Stimulated activated naive CD8-positive, alpha-beta T cell treated with anti-CD3 and anti-CD28 coated beads, Interleukin-15, Interleukin-2, amounts not matched to agents 100 ng/mL and 50 ng/mL, for 24 hours (primary cell): ENCODE results near the gene STAT4.

ENCODE experiments used
- H3K27ac Mint-ChIP-seq: one replicate; pipeline ENCODE4 v1.8.0; 2021; ENCODE audit warnings: mild to moderate bottlenecking, mixed read lengths
- H3K27me3 Mint-ChIP-seq: one replicate; pipeline ENCODE4 v1.8.0; 2021; ENCODE audit warnings: mixed read lengths
- H3K36me3 Mint-ChIP-seq: one replicate; pipeline ENCODE4 v1.8.0; 2021; ENCODE audit warnings: low read depth, mixed read lengths
- H3K4me1 Mint-ChIP-seq: one replicate; pipeline ENCODE4 v1.8.0; 2021; ENCODE audit warnings: low read depth, mixed read lengths
- H3K4me3 Mint-ChIP-seq: one replicate; pipeline ENCODE4 v1.8.0; 2021; ENCODE audit warnings: mild to moderate bottlenecking, mixed read lengths
- H3K9me3 Mint-ChIP-seq: one replicate; pipeline ENCODE4 v1.8.0; 2021; ENCODE audit warnings: mixed read lengths

Gene STAT4

GRCh38 chr2:191166756-191167445, 16.1 kb upstream of the STAT4 start:
- no peaks in the 10 kb centered on the region for H3K9me3 Mint-ChIP-seq
- no peak overlapping the region for H3K27ac Mint-ChIP-seq
- H3K27me3 Mint-ChIP-seq: no peaks in the 10 kb centered on the region
- H3K4me1 Mint-ChIP-seq: peaks cover 42% of the 10 kb centered on the region
- H3K36me3 Mint-ChIP-seq: no peaks in the 10 kb centered on the region
- H3K4me3 Mint-ChIP-seq: no peak overlapping the region

- Mint-ChIP-seq H3K4me3 (no peak overlapping the region), H3K36me3 (no peaks in the 10 kb centered on the region), H3K27ac (no peak overlapping the region), H3K9me3 (no peaks in the 10 kb centered on the region), H3K4me1 (peaks cover 35% of the 10 kb centered on the region), H3K27me3 (no peaks in the 10 kb centered on the region)
Measured at GRCh38 chr2:191166111-191166755, 15.4 kb upstream of the STAT4 start.

- H3K27ac Mint-ChIP-seq: no peak overlapping the region
- H3K9me3 Mint-ChIP-seq: no peaks in the 10 kb centered on the region
- no peaks in the 10 kb centered on the region for H3K27me3 Mint-ChIP-seq
- peaks cover 29% of the 10 kb centered on the region for H3K4me1 Mint-ChIP-seq
- no peak overlapping the region for H3K4me3 Mint-ChIP-seq
- no peaks in the 10 kb centered on the region for H3K36me3 Mint-ChIP-seq
Measured at GRCh38 chr2:191165176-191165643, 14.4 kb upstream of the STAT4 start.

GRCh38 chr2:191158747-191159146, 8.0 kb upstream of the STAT4 start:
- no peak overlapping the region for H3K27ac Mint-ChIP-seq
- peaks cover 3% of the 10 kb centered on the region for H3K27me3 Mint-ChIP-seq
- no peaks in the 10 kb centered on the region for H3K36me3 Mint-ChIP-seq
- H3K4me1 Mint-ChIP-seq: peaks cover 21% of the 10 kb centered on the region
- no peaks in the 10 kb centered on the region for H3K9me3 Mint-ChIP-seq
- H3K4me3 Mint-ChIP-seq: no peak overlapping the region

GRCh38 chr2:191158193-191158592, 7.4 kb upstream of the STAT4 start:
- Mint-ChIP-seq H3K36me3 (no peaks in the 10 kb centered on the region), H3K4me3 (no peak overlapping the region), H3K27me3 (peaks cover 3% of the 10 kb centered on the region), H3K9me3 (no peaks in the 10 kb centered on the region), H3K4me1 (peaks cover 27% of the 10 kb centered on the region), H3K27ac (no peak overlapping the region)

GRCh38 chr2:191155608-191156071, 4.8 kb upstream of the STAT4 start:
- Mint-ChIP-seq H3K4me1 (peaks cover 49% of the 10 kb centered on the region), H3K4me3 (no peak overlapping the region), H3K36me3 (no peaks in the 10 kb centered on the region), H3K27me3 (peaks cover 3% of the 10 kb centered on the region), H3K27ac (peak overlapping the region; percentile 23), H3K9me3 (no peaks in the 10 kb centered on the region)

- Mint-ChIP-seq H3K27me3 (no peaks in the 10 kb centered on the region), H3K27ac (no peak overlapping the region), H3K4me1 (peaks cover 48% of the 10 kb centered on the region)
Measured at GRCh38 chr2:191153716-191154115, 2.9 kb upstream of the STAT4 start.

GRCh38 chr2:191152482-191153240, 1.9 kb upstream of the STAT4 start:
- Mint-ChIP-seq H3K9me3 (no peaks in the 10 kb centered on the region), H3K27me3 (no peaks in the 10 kb centered on the region), H3K27ac (peak overlapping the region; percentile 84), H3K4me3 (peak overlapping the region; percentile 24), H3K4me1 (peaks cover 59% of the 10 kb centered on the region), H3K36me3 (peaks cover 9% of the 10 kb centered on the region)

More at GRCh38 chr2:191153716-191154115, 2.9 kb upstream of the STAT4 start:
- no peaks in the 10 kb centered on the region for H3K36me3 Mint-ChIP-seq
- no peak overlapping the region for H3K4me3 Mint-ChIP-seq
- no peaks in the 10 kb centered on the region for H3K9me3 Mint-ChIP-seq

- Mint-ChIP-seq H3K27me3 (no peaks in the 10 kb centered on the region), H3K36me3 (peaks cover 22% of the 10 kb centered on the region), H3K27ac (peak overlapping the region; percentile 84), H3K4me3 (peak overlapping the region; percentile 96), H3K9me3 (no peaks in the 10 kb centered on the region), H3K4me1 (peaks cover 70% of the 10 kb centered on the region)
Measured at GRCh38 chr2:191151331-191151730, 537 bp upstream of the STAT4 start.

- peaks cover 75% of the 10 kb centered on the region for H3K4me1 Mint-ChIP-seq
- peak overlapping the region; percentile 84 for H3K27ac Mint-ChIP-seq
- H3K9me3 Mint-ChIP-seq: no peaks in the 10 kb centered on the region
- peak overlapping the region; percentile 96 for H3K4me3 Mint-ChIP-seq
- H3K27me3 Mint-ChIP-seq: no peaks in the 10 kb centered on the region
- H3K36me3 Mint-ChIP-seq: peaks cover 32% of the 10 kb centered on the region
Measured at GRCh38 chr2:191150230-191150599, 579 bp downstream of the STAT4 start.

GRCh38 chr2:191149391-191149790, 1.4 kb downstream of the STAT4 start:
- Mint-ChIP-seq H3K4me3 (peak overlapping the region; percentile 96), H3K4me1 (peaks cover 72% of the 10 kb centered on the region)

GRCh38 chr2:191148791-191149190, 2.0 kb downstream of the STAT4 start:
- H3K27me3 Mint-ChIP-seq: no peaks in the 10 kb centered on the region
- H3K9me3 Mint-ChIP-seq: no peaks in the 10 kb centered on the region
- H3K27ac Mint-ChIP-seq: peak overlapping the region; percentile 84
- H3K36me3 Mint-ChIP-seq: peaks cover 43% of the 10 kb centered on the region
- peaks cover 75% of the 10 kb centered on the region for H3K4me1 Mint-ChIP-seq
- peak overlapping the region; percentile 96 for H3K4me3 Mint-ChIP-seq

More at GRCh38 chr2:191149391-191149790, 1.4 kb downstream of the STAT4 start:
- peak overlapping the region; percentile 84 for H3K27ac Mint-ChIP-seq
- H3K9me3 Mint-ChIP-seq: no peaks in the 10 kb centered on the region
- H3K36me3 Mint-ChIP-seq: peaks cover 37% of the 10 kb centered on the region
- H3K27me3 Mint-ChIP-seq: no peaks in the 10 kb centered on the region

GRCh38 chr2:191148281-191148680, 2.5 kb downstream of the STAT4 start:
- peaks cover 45% of the 10 kb centered on the region for H3K36me3 Mint-ChIP-seq
- H3K4me1 Mint-ChIP-seq: peaks cover 74% of the 10 kb centered on the region
- H3K9me3 Mint-ChIP-seq: no peaks in the 10 kb centered on the region
- no peaks in the 10 kb centered on the region for H3K27me3 Mint-ChIP-seq
- peak overlapping the region; percentile 96 for H3K4me3 Mint-ChIP-seq
- peak overlapping the region; percentile 84 for H3K27ac Mint-ChIP-seq

GRCh38 chr2:191145769-191146471, 4.9 kb downstream of the STAT4 start:
- Mint-ChIP-seq H3K4me3 (peak overlapping the region; percentile 53), H3K27ac (peak overlapping the region; percentile 17), H3K4me1 (peaks cover 67% of the 10 kb centered on the region)

More at GRCh38 chr2:191145769-191146471, 4.9 kb downstream of the STAT4 start:
- H3K9me3 Mint-ChIP-seq: no peaks in the 10 kb centered on the region
- H3K36me3 Mint-ChIP-seq: peaks cover 58% of the 10 kb centered on the region
- no peaks in the 10 kb centered on the region for H3K27me3 Mint-ChIP-seq
